CD4-positive, alpha-beta T cell (primary cell): Measurements from ENCODE around the gene ZNF273. TPM values are rescaled to one million over a fixed set of nuclear protein-coding genes. Genes with fewer than 3 reads are reported as not detected.

ENCODE experiments used
- ATAC-seq: fragments of 200-7000 bp; cut with Tn5 transposase; one replicate; pipeline ENCODE4 v1.10.0; 2022; ENCODE audit warnings: mild to moderate bottlenecking; ENCODE audit not compliant: poor library complexity
- CTCF ChIA-PET: fragments of 350-600 bp; sonication (Branson Sonifier 250); formaldehyde crosslinking; loops from one replicate; lab custom pipeline; 2021; ENCODE audit warnings: antibody characterized with exemption, inconsistent platforms; lab: Charles Lee
- POLR2A ChIA-PET: fragments of 350-600 bp; sonication (Branson Sonifier 250); formaldehyde crosslinking; loops from one replicate; lab custom pipeline; 2021; ENCODE audit warnings: antibody characterized with exemption, inconsistent platforms; lab: Charles Lee
- DNase-seq, 14 experiments: peaks; one replicate each; pipeline ENCODE4 v3.0.0-alpha.2; 2013 to 2020; ENCODE audit warnings: mixed read lengths in 2 of 14
- H3K27ac ChIP-seq, 2 donors: one replicate each; pipeline versions ENCODE4 v1.5.1 to v1.7.0; 2013; ENCODE audit warnings: low read length in 2 of 2, low read depth in 1 of 2, mild to moderate bottlenecking in 1 of 2
- H3K27me3 ChIP-seq, 2 experiments: 1 replicate in 1 of 2; 2 replicates in 1 of 2; pipeline versions ENCODE4 v1.6.1 to v1.7.0; 2013; ENCODE audit warnings: low read length in 2 of 2, control low read depth in 1 of 2, mild to moderate bottlenecking in 1 of 2, moderate library complexity in 1 of 2; ENCODE audit not compliant: insufficient read depth in 2 of 2, control insufficient read depth in 1 of 2
- H3K36me3 ChIP-seq: one replicate; pipeline ENCODE4 v1.6.1; 2013; ENCODE audit warnings: low read length, control low read depth; ENCODE audit not compliant: insufficient read depth
- H3K4me1 ChIP-seq: one replicate; pipeline ENCODE4 v1.6.1; 2013; ENCODE audit warnings: low read length, control low read depth; ENCODE audit not compliant: insufficient read depth
- H3K4me3 ChIP-seq: one replicate; pipeline ENCODE4 v1.5.1; 2013; ENCODE audit warnings: mild to moderate bottlenecking, low read length, moderate library complexity
- H3K9me3 ChIP-seq, 2 experiments: 1 replicate in 1 of 2; 2 replicates in 1 of 2; pipeline versions ENCODE4 v1.6.1 to v1.7.0; 2013; ENCODE audit warnings: low read length in 2 of 2, mild to moderate bottlenecking in 2 of 2, control low read depth in 1 of 2, moderate library complexity in 1 of 2; ENCODE audit not compliant: control insufficient read depth in 1 of 2, insufficient read depth in 1 of 2
- H3K27ac Mint-ChIP-seq: one replicate; pipeline ENCODE4 v1.8.0; 2020; ENCODE audit warnings: mixed read lengths
- H3K27me3 Mint-ChIP-seq: one replicate; pipeline ENCODE4 v1.8.0; 2021; ENCODE audit warnings: mixed read lengths
- H3K36me3 Mint-ChIP-seq: one replicate; pipeline ENCODE4 v1.8.0; 2021; ENCODE audit warnings: low read depth, mixed read lengths
- H3K4me1 Mint-ChIP-seq: one replicate; pipeline ENCODE4 v1.8.0; 2021; ENCODE audit warnings: low read depth, mixed read lengths
- H3K4me3 Mint-ChIP-seq: one replicate; pipeline ENCODE4 v1.8.0; 2020; ENCODE audit warnings: mild to moderate bottlenecking, mixed read lengths
- H3K9me3 Mint-ChIP-seq: one replicate; pipeline ENCODE4 v1.8.0; 2020; ENCODE audit warnings: mixed read lengths
- CTCF ChIP-seq: fragments of 200-600 bp; IDR thresholded peaks from one replicate; pipeline ENCODE4 v1.8.0; 2022; ENCODE audit warnings: antibody characterized with exemption, mild to moderate bottlenecking
- intact Hi-C, 2 experiments: fragments of 100-400 bp; cut with DNase I in 1 of 2; cut with micrococcal nuclease in 1 of 2; formaldehyde crosslinking; loops; one replicate each; pipeline versions ENCODE4 v1.15.1 to v1.9.0; 2023 to 2025; cut with DNase I, micrococcal nuclease
- total RNA-seq, 174 experiments: library from RNA in 2 of 174; stranded (reverse) in 2 of 174; gene quantifications; one replicate each; pipeline ENCODE4 v1.2.3 and lab custom pipeline; 2021 to 2026

ZNF273 gene
- total RNA-seq, 2 experiments from 2014 or later, result 6.8 TPM

DNA sequence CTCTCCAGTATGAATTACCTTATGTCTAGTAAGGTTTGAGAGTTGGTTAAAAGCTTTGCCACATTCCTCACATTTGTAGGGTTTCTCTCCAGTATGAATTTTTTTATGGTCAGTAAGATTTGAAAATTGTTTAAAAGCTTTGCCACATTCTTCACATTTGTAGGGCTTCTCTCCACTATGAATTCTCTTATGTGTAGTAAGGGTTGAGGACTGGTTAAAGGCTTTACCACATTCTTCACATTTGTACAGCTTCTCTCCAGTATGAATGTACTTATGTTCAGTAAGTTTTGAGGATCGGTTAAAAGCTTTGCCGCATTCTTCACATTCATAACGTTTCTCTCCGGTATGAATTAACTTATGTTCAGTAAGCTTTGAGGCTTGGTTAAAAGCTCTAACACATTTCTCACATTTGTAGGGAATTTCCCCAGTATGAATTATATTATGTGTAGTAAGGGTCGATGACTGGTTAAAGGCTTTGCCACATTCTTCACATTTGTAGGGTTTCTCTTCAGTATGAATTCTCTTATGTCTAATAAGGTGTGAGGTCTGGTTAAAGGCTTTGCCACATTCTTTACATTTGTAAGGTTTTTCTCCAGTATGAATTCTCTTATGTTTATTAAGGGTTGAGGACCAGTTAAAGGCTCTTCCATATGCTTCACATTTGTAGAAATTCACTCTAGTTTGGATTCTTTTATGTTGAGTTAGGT, 75.6 kb downstream of the ZNF273 start:
- TF ChIP-seq CTCF, result no peak
- Mint-ChIP-seq H3K36me3 (peaks cover 67% of the 10 kb centered on the region), H3K4me3 (no peak overlapping the region), H3K4me1 (no peaks in the 10 kb centered on the region), H3K27me3 (no peaks in the 10 kb centered on the region), H3K27ac (no peak overlapping the region), H3K9me3 (peaks cover 23% of the 10 kb centered on the region)
- Histone ChIP-seq H3K36me3 (peaks cover 23% of the 10 kb centered on the region), H3K27ac (no peak overlapping the region), H3K9me3 (peaks cover 0 to 82% of the 10 kb centered on the region in 2 experiments), H3K4me1 (no peaks in the 10 kb centered on the region), H3K27me3 (no peaks in the 10 kb centered on the region), H3K4me3 (no peak overlapping the region)
- POLR2A ChIA-PET, result no interaction called here
- ATAC-seq (no peak), DNase-seq (no peak)
- intact Hi-C loops, result no loop called here
- CTCF ChIA-PET, result no interaction called here

Other genes starting within 250 kb of the ZNF273 start
- 10 to 100 TPM; 12.4 TPM for gene ZNF107, start 237.1 kb upstream of the ZNF273 start, total RNA-seq
- 1 to 10 TPM; 5.6 to 7.3 TPM for gene ZNF138, start 108.8 kb upstream of the ZNF273 start, total RNA-seq
- 1 to 10 TPM; 1.9 to 2.2 TPM for gene ZNF117, start 87.8 kb downstream of the ZNF273 start, total RNA-seq
- gene ERV3-1, start 103.4 kb downstream of the ZNF273 start, total RNA-seq, result 10 to 100 TPM; 16.6 to 17.2 TPM